ENCODE results near the gene SERGEF. TPM values are rescaled to one million over a fixed set of nuclear protein-coding genes. Genes with fewer than 3 reads are reported as not detected.
A peak's percentile ranks its signal among the peaks of the same experiment; 100 is the strongest.

SERGEF gene
- total RNA-seq, 1 experiment from 2014 or later = 28.7 TPM

GRCh38 chr11:17771841-17772401 is 240.9 kb downstream of the SERGEF start:
- H3K79me2 ChIP-seq (ENCODE audit: low read depth) = no peaks in the 10 kb centered on the region
- H4K20me1 ChIP-seq (ENCODE audit: insufficient read depth) = no peaks in the 10 kb centered on the region
- intact Hi-C loops (cut with micrococcal nuclease; ENCODE audit: unreplicated experiment) = no loop called here
- ChIA-PET POLR2A (ENCODE audit: unreplicated experiment) (no interaction called here), CTCF (no interaction called here)
- H3K9me3 ChIP-seq (ENCODE audit: insufficient read depth, low read depth) = no peaks in the 10 kb centered on the region
- H3F3A ChIP-seq (ENCODE audit: insufficient read depth, low read depth) = no peaks in the 10 kb centered on the region
- H3K4me1 ChIP-seq (replicated peaks; ENCODE audit: insufficient read depth) = no peaks in the 10 kb centered on the region
- no peak overlapping the region for H2AFZ ChIP-seq
- H3K27ac ChIP-seq = no peak overlapping the region
- no peak for TF ChIP-seq EZH2 (IDR thresholded peaks at IDR 0.05; ENCODE audit: low read depth)
- peaks cover 25% of the 10 kb centered on the region; the same call in 1 of the 2 replicates for H3K27me3 ChIP-seq (ENCODE audit: insufficient read depth, low read depth)
- no peak for DNase-seq
- H3K4me3 ChIP-seq = no peak overlapping the region
- H3K36me3 ChIP-seq (ENCODE audit: low read depth) = no peaks in the 10 kb centered on the region
- H3K9me2 ChIP-seq (ENCODE audit: insufficient read depth) = no peaks in the 10 kb centered on the region
- BruUV-seq (replicated peaks) = no TSS peak
- H3K4me2 ChIP-seq = no peak overlapping the region

- Histone ChIP-seq H3K4me2 (no peak overlapping the region), H3F3A (ENCODE audit: insufficient read depth, low read depth) (no peaks in the 10 kb centered on the region), H3K9me2 (ENCODE audit: insufficient read depth) (no peaks in the 10 kb centered on the region), H3K4me3 (no peak overlapping the region), H3K27ac (no peak overlapping the region), H2AFZ (no peak overlapping the region), H3K36me3 (ENCODE audit: low read depth) (no peaks in the 10 kb centered on the region), H3K9me3 (ENCODE audit: insufficient read depth, low read depth) (no peaks in the 10 kb centered on the region), H3K79me2 (ENCODE audit: low read depth) (no peaks in the 10 kb centered on the region), H3K4me1 (replicated peaks; ENCODE audit: insufficient read depth) (no peaks in the 10 kb centered on the region), H3K27me3 (ENCODE audit: insufficient read depth, low read depth) (peaks cover 25% of the 10 kb centered on the region; the same call in 1 of the 2 replicates), H4K20me1 (ENCODE audit: insufficient read depth) (no peaks in the 10 kb centered on the region)
- POLR2A ChIA-PET (ENCODE audit: unreplicated experiment) = no interaction called here
- intact Hi-C loops (cut with micrococcal nuclease; ENCODE audit: unreplicated experiment) = no loop called here
- BruUV-seq (replicated peaks) = no TSS peak
- DNase-seq = no peak
- no peak for TF ChIP-seq EZH2 (IDR thresholded peaks at IDR 0.05; ENCODE audit: low read depth)
- CTCF ChIA-PET = no interaction called here
Measured at GRCh38 chr11:17771415-17771814, 241.4 kb downstream of the SERGEF start.

DNA sequence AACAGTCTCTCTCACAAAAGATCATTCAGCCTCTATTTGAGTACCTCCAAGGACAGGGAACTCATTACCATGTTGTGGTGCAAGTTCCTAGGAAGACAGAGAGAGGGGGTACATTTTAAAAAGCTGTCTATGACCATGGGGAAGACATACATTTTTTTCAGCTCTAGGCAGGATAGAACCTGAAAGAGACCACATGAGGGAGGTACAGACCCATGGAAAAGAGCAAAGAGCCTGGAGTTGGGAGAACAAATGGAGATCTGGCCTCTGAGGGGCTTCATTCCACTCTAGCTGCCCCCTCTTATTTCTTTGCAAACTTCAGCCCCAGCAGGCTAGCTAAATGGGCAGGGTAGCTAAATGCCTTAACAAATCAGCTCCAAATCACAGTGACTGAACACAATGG is 241.9 kb downstream of the SERGEF start:
- ChIA-PET CTCF (no interaction called here), POLR2A (ENCODE audit: unreplicated experiment) (no interaction called here)

GRCh38 chr11:17770048-17770652 is 242.7 kb downstream of the SERGEF start:
- intact Hi-C loops (cut with micrococcal nuclease; ENCODE audit: unreplicated experiment) = no loop called here
- CTCF ChIA-PET = interaction anchor here (0.6 kb wide), 1 partner anchor 1059 kb away, joined by 3 read pairs; no protein-coding TSS in a partner anchor

More for the DNA sequence above, 241.9 kb downstream of the SERGEF start:
- no peak overlapping the region for H3K4me2 ChIP-seq
- H4K20me1 ChIP-seq (ENCODE audit: insufficient read depth) = no peaks in the 10 kb centered on the region
- no peaks in the 10 kb centered on the region for H3F3A ChIP-seq (ENCODE audit: insufficient read depth, low read depth)
- H3K27me3 ChIP-seq (ENCODE audit: insufficient read depth, low read depth) = peaks cover 25% of the 10 kb centered on the region; the same call in 1 of the 2 replicates
- H3K4me3 ChIP-seq = no peak overlapping the region
- H3K79me2 ChIP-seq (ENCODE audit: low read depth) = no peaks in the 10 kb centered on the region
- H3K4me1 ChIP-seq (replicated peaks; ENCODE audit: insufficient read depth) = no peaks in the 10 kb centered on the region
- intact Hi-C loops (cut with micrococcal nuclease; ENCODE audit: unreplicated experiment) = no loop called here
- TF ChIP-seq EZH2 (IDR thresholded peaks at IDR 0.05; ENCODE audit: low read depth) = no peak
- TF ChIP-seq, protein P1, sequence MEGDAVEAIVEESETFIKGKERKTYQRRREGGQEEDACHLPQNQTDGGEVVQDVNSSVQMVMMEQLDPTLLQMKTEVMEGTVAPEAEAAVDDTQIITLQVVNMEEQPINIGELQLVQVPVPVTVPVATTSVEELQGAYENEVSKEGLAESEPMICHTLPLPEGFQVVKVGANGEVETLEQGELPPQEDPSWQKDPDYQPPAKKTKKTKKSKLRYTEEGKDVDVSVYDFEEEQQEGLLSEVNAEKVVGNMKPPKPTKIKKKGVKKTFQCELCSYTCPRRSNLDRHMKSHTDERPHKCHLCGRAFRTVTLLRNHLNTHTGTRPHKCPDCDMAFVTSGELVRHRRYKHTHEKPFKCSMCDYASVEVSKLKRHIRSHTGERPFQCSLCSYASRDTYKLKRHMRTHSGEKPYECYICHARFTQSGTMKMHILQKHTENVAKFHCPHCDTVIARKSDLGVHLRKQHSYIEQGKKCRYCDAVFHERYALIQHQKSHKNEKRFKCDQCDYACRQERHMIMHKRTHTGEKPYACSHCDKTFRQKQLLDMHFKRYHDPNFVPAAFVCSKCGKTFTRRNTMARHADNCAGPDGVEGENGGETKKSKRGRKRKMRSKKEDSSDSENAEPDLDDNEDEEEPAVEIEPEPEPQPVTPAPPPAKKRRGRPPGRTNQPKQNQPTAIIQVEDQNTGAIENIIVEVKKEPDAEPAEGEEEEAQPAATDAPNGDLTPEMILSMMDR (conservative IDR thresholded peaks at IDR 0.05) = no peak
- H3K9me3 ChIP-seq (ENCODE audit: insufficient read depth, low read depth) = no peaks in the 10 kb centered on the region
- no peaks in the 10 kb centered on the region for H3K36me3 ChIP-seq (ENCODE audit: low read depth)
- no peaks in the 10 kb centered on the region for H3K9me2 ChIP-seq (ENCODE audit: insufficient read depth)
- H3K27ac ChIP-seq = no peak overlapping the region
- H2AFZ ChIP-seq = no peak overlapping the region
- BruUV-seq (replicated peaks) = no TSS peak
- DNase-seq = no peak

More at GRCh38 chr11:17770048-17770652, 242.7 kb downstream of the SERGEF start:
- no peaks in the 10 kb centered on the region for H3K79me2 ChIP-seq (ENCODE audit: low read depth)
- BruUV-seq (replicated peaks) = no TSS peak
- no peaks in the 10 kb centered on the region for H3K9me3 ChIP-seq (ENCODE audit: insufficient read depth, low read depth)
- H4K20me1 ChIP-seq (ENCODE audit: insufficient read depth) = no peaks in the 10 kb centered on the region
- H3K36me3 ChIP-seq (ENCODE audit: low read depth) = no peaks in the 10 kb centered on the region
- no peak overlapping the region for H2AFZ ChIP-seq
- H3K4me1 ChIP-seq (replicated peaks; ENCODE audit: insufficient read depth) = no peaks in the 10 kb centered on the region
- TF ChIP-seq, protein P1 (conservative IDR thresholded peaks at IDR 0.05) = no peak; the same call in 1 of the 2 replicates
- TF ChIP-seq EZH2 (IDR thresholded peaks at IDR 0.05; ENCODE audit: low read depth) = no peak
- peak in 1 of 2 experiments; percentile 53 for DNase-seq
- H3F3A ChIP-seq (ENCODE audit: insufficient read depth, low read depth) = no peaks in the 10 kb centered on the region
- POLR2A ChIA-PET (ENCODE audit: unreplicated experiment) = no interaction called here
- H3K27ac ChIP-seq = no peak overlapping the region
- no peaks in the 10 kb centered on the region for H3K9me2 ChIP-seq (ENCODE audit: insufficient read depth)
- no peak overlapping the region for H3K4me3 ChIP-seq
- peaks cover 25% of the 10 kb centered on the region; the same call in 1 of the 2 replicates for H3K27me3 ChIP-seq (ENCODE audit: insufficient read depth, low read depth)
- H3K4me2 ChIP-seq = no peak overlapping the region

Data from PC-9 (cell line).